Ectodermal cell (in vitro differentiated cells): Measurements from ENCODE around the gene CAMK2D.

Source experiments
- H3K27ac ChIP-seq: 2 replicates; pipeline ENCODE4 v1.7.0; 2013; ENCODE audit warnings: mild to moderate bottlenecking, low read depth, low read length; ENCODE audit not compliant: insufficient read depth, poor library complexity, severe bottlenecking
- H3K27me3 ChIP-seq: 2 replicates; pipeline ENCODE4 v1.7.0; 2013; ENCODE audit warnings: mild to moderate bottlenecking, low read length; ENCODE audit not compliant: insufficient read depth, control insufficient read depth, poor library complexity, severe bottlenecking
- H3K36me3 ChIP-seq: one replicate; pipeline ENCODE4 v1.7.0; 2013; ENCODE audit warnings: low read length; ENCODE audit not compliant: control insufficient read depth, insufficient read depth
- H3K4me1 ChIP-seq: one replicate; pipeline ENCODE4 v1.7.0; 2013; ENCODE audit warnings: low read length; ENCODE audit not compliant: control insufficient read depth, insufficient read depth
- H3K4me3 ChIP-seq: 2 replicates; pipeline ENCODE4 v1.7.0; 2013; ENCODE audit warnings: low read depth, low read length, control low read depth; ENCODE audit not compliant: insufficient read depth
- H3K9me3 ChIP-seq: 2 replicates; pipeline ENCODE4 v1.7.0; 2013; ENCODE audit warnings: mild to moderate bottlenecking, low read length, moderate library complexity; ENCODE audit not compliant: control insufficient read depth
- WGBS, 2 experiments: methylation state at CpG; one replicate each; pipeline ENCODE4 v1.1.7; 2013; ENCODE audit warnings: missing lambda C conversion rate in 2 of 2; 5-methylcytosine and 5-hydroxymethylcytosine counted together

Gene CAMK2D

GRCh38 chr4:113584407-113585150, 177.0 kb downstream of the CAMK2D start:
- no peak overlapping the region for H3K4me3 ChIP-seq
- 44 to 54% methylated on average over 4 of the region's 4 CpGs for WGBS, 2 experiments
- H3K36me3 ChIP-seq, result no peaks in the 10 kb centered on the region
- H3K4me1 ChIP-seq, result peaks cover 14% of the 10 kb centered on the region
- no peaks in the 10 kb centered on the region for H3K9me3 ChIP-seq
- H3K27me3 ChIP-seq, result no peaks in the 10 kb centered on the region
- peak overlapping the region; percentile 3 for H3K27ac ChIP-seq

DNA sequence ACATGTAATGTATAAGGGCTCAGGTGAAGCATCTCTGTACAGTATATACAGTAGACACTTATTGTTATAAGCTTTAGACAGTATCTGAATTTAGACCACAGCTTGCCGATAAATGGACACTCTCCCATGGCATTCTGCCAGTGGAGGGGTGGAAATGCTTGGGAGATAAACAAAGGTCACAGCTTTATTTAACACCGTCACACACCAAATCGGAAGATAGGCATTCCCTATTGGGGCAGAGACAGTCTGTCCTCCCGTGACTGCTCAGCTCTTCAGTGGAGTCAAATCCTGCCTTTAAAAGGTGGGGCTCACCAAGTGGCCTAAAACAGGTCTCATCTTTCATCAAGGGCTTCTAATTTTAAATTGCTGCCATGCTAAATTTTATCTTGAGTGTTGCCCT, 178.8 kb downstream of the CAMK2D start:
- H3K4me1 ChIP-seq, result peaks cover 14% of the 10 kb centered on the region
- H3K36me3 ChIP-seq, result no peaks in the 10 kb centered on the region
- WGBS, 2 experiments, result 90 to 96% methylated on average over 4 of the region's 4 CpGs
- no peak overlapping the region for H3K4me3 ChIP-seq
- no peaks in the 10 kb centered on the region for H3K27me3 ChIP-seq
- H3K27ac ChIP-seq, result no peak overlapping the region
- no peaks in the 10 kb centered on the region for H3K9me3 ChIP-seq

DNA sequence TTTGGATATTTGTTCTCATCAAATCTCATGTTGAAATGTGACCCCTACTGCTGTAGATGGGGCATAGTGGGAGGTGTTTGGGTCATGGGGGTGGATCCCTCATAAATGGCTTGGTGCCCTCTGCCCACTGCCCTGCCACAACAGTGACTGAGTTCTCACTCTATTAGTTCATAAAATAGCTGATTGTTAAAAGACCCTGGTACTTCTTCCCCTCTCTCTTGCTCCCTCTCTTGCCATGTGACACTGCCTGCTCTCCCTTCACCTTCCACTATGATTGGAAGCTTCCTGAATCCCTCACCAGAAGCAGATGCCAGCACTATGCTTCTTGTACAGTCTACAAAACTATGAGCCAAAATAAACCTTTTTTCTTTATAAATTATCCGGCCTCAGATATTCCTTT, 182.2 kb downstream of the CAMK2D start:
- Histone ChIP-seq H3K27ac (no peak overlapping the region), H3K4me1 (peaks cover 8% of the 10 kb centered on the region), H3K4me3 (no peak overlapping the region), H3K27me3 (no peaks in the 10 kb centered on the region), H3K36me3 (no peaks in the 10 kb centered on the region), H3K9me3 (no peaks in the 10 kb centered on the region)
- WGBS, 2 experiments, result 85 to 94% methylated on average over 1 of the region's 1 CpG

GRCh38 chr4:113576947-113577678, 184.4 kb downstream of the CAMK2D start:
- H3K9me3 ChIP-seq, result no peaks in the 10 kb centered on the region
- H3K27ac ChIP-seq, result no peak overlapping the region
- H3K27me3 ChIP-seq, result no peaks in the 10 kb centered on the region
- no peak overlapping the region for H3K4me3 ChIP-seq
- no peaks in the 10 kb centered on the region for H3K4me1 ChIP-seq
- H3K36me3 ChIP-seq, result no peaks in the 10 kb centered on the region
- WGBS, 2 experiments, result 96 to 100% methylated on average over 1 to 4 of the region's 5 CpGs

- Histone ChIP-seq H3K27me3 (no peaks in the 10 kb centered on the region), H3K27ac (no peak overlapping the region), H3K4me3 (no peak overlapping the region), H3K9me3 (no peaks in the 10 kb centered on the region), H3K36me3 (no peaks in the 10 kb centered on the region), H3K4me1 (no peaks in the 10 kb centered on the region)
- 95 to 100% methylated on average over 1 of the region's 2 CpGs for WGBS, 2 experiments
These were observed 186.1 kb downstream of the CAMK2D start for GRCh38 chr4:113575401-113575800.

DNA sequence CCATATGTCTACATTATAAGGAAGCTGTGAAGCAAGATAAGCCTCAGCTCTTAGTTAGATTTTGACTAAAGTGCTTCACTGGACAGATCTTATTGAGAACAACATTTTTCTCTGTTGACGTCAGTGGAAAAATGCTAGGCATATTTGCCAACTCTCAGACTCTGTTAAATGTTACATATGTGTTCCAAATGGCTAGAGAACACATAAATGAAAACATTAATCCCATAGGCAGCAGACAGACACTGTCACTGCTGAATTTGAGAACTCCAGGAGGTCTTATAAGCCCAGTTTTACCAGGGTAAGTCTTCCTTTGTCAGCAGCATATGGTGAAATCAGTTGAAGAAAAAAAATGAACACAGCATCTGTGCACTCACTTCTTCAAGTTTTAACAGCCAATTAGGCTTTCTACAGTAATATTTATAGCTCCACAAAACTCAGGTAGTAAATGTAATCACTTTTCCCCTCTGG, 186.9 kb downstream of the CAMK2D start:
- H3K27me3 ChIP-seq, result no peaks in the 10 kb centered on the region
- H3K9me3 ChIP-seq, result no peaks in the 10 kb centered on the region
- WGBS, 2 experiments, result 80 to 90% methylated on average over 1 of the region's 1 CpG
- no peak overlapping the region for H3K27ac ChIP-seq
- H3K36me3 ChIP-seq, result no peaks in the 10 kb centered on the region
- no peaks in the 10 kb centered on the region for H3K4me1 ChIP-seq
- H3K4me3 ChIP-seq, result no peak overlapping the region

DNA sequence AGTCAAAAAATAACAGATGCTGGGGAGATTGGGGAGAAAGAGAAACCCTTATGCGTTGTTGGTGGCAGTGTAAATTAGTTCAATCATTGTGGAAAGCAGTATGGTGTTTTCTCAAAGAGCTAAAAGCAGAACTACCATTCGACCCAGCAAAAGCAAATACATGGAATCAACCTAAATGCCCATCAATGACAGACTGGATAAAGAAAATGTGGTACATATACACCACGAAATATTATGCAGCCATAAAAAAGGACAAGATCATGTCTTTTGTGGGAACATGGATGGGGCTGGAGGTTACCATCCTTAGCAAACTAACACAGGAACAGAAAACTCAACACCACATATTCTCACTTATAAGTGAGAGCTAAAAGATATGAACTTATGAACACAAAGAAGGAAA, 188.9 kb downstream of the CAMK2D start:
- no peaks in the 10 kb centered on the region for H3K4me1 ChIP-seq
- H3K4me3 ChIP-seq, result no peak overlapping the region
- H3K36me3 ChIP-seq, result no peaks in the 10 kb centered on the region
- whole genome bisulfite sequencing, 2 experiments, result 90 to 97% methylated on average over 3 of the region's 3 CpGs
- H3K27me3 ChIP-seq, result no peaks in the 10 kb centered on the region
- H3K9me3 ChIP-seq, result no peaks in the 10 kb centered on the region
- H3K27ac ChIP-seq, result no peak overlapping the region

DNA sequence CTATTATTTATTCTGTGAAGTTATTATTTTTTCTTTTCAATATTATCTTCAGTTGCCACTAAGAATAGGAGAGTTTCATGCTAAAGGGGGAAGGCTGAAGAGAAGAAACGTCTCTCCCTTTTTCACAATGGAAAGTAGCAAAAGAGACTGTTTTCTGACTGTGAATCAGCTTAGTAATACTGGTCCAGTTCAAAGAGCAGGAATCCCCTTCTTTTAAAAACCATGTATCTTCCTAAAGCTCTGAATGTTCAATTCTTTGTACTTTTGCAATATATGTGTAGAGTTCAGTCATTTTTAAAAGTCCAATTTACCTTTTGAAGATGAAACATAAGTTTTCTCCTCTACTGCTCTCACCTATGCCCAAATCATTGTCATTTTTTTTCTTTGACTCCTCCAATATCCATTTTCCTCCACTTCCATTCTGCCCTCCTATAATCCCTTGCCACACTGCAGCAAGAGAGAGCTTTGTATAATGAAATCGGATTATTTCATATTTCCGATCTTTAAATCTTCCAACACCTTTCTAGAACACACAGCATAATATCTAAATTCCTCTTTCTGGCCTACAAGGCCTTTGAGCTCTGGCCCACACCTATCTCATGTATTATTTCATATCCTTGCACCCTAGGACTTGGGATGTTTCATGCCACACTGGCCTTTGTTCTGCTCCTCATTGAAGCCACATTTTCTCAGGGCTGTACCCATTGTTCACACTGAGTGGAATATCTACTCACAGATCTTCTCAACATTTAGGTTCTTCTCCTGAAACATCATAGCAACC, 195.3 kb downstream of the CAMK2D start:
- WGBS, 2 experiments, result 88 to 91% methylated on average over 3 of the region's 3 CpGs
- H3K9me3 ChIP-seq, result no peaks in the 10 kb centered on the region
- no peaks in the 10 kb centered on the region for H3K4me1 ChIP-seq
- no peaks in the 10 kb centered on the region for H3K27me3 ChIP-seq
- H3K4me3 ChIP-seq, result no peak overlapping the region
- no peaks in the 10 kb centered on the region for H3K36me3 ChIP-seq
- no peak overlapping the region for H3K27ac ChIP-seq

DNA sequence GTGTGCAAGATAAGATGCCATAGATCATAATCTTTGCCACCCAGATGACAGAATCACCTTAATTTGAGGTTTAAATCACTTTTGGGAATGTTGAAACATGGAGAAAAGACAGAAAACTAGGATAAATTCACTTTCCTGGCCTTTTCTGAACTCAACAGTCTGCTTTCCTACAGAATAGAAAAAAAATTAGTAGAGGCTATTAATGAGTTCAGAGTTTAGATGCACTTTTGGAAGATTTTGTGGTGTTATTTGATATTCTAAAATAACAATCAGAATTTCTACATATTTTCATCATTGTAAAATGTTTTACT, 195.9 kb downstream of the CAMK2D start:
- Histone ChIP-seq H3K36me3 (no peaks in the 10 kb centered on the region), H3K27ac (no peak overlapping the region), H3K4me1 (no peaks in the 10 kb centered on the region), H3K4me3 (no peak overlapping the region), H3K27me3 (no peaks in the 10 kb centered on the region), H3K9me3 (no peaks in the 10 kb centered on the region)

GRCh38 chr4:113564493-113564892, 197.0 kb downstream of the CAMK2D start:
- Histone ChIP-seq H3K4me3 (no peak overlapping the region), H3K27me3 (no peaks in the 10 kb centered on the region), H3K36me3 (no peaks in the 10 kb centered on the region), H3K9me3 (no peaks in the 10 kb centered on the region), H3K27ac (no peak overlapping the region), H3K4me1 (no peaks in the 10 kb centered on the region)
- 92% methylated on average over 1 of the region's 3 CpGs for WGBS, 2 experiments
